ENCODE results near the gene GRIK2.

GRIK2 gene

GRCh38 chr6:101398716-101399615 is 5.5 kb downstream of the GRIK2 start:
- no peak for DNase-seq (ENCODE audit: low read depth)

GRCh38 chr6:101399616-101400162 is 6.2 kb downstream of the GRIK2 start:
- DNase-seq (ENCODE audit: low read depth): no peak
- H3K4me3 ChIP-seq (ENCODE audit: low read depth, low read length): no peak overlapping the region

More at GRCh38 chr6:101398716-101399615, 5.5 kb downstream of the GRIK2 start:
- peak overlapping the region; percentile 15 for H3K4me3 ChIP-seq (ENCODE audit: low read depth, low read length)

- H3K4me3 ChIP-seq (ENCODE audit: low read depth, low read length): no peak overlapping the region
- DNase-seq (ENCODE audit: low read depth): no peak
Observed at GRCh38 chr6:101400326-101401135, 7.0 kb downstream of the GRIK2 start.

- no peak overlapping the region for H3K4me3 ChIP-seq (ENCODE audit: low read depth, low read length)
Observed at GRCh38 chr6:101401171-101401570, 7.7 kb downstream of the GRIK2 start.

GRCh38 chr6:101401792-101402621 is 8.5 kb downstream of the GRIK2 start:
- DNase-seq (ENCODE audit: low read depth): no peak
- no peak overlapping the region for H3K4me3 ChIP-seq (ENCODE audit: low read depth, low read length)

More at GRCh38 chr6:101401171-101401570, 7.7 kb downstream of the GRIK2 start:
- no peak for DNase-seq (ENCODE audit: low read depth)

GRCh38 chr6:101402622-101403031 is 9.1 kb downstream of the GRIK2 start:
- no peak for DNase-seq (ENCODE audit: low read depth)
- H3K4me3 ChIP-seq (ENCODE audit: low read depth, low read length): no peak overlapping the region

GRCh38 chr6:101403216-101403945 is 9.9 kb downstream of the GRIK2 start:
- no peak overlapping the region for H3K4me3 ChIP-seq (ENCODE audit: low read depth, low read length)
- no peak for DNase-seq (ENCODE audit: low read depth)

GRCh38 chr6:101404775-101405174 is 11.3 kb downstream of the GRIK2 start:
- no peak for DNase-seq (ENCODE audit: low read depth)
- no peak overlapping the region for H3K4me3 ChIP-seq (ENCODE audit: low read depth, low read length)

- no peak for DNase-seq (ENCODE audit: low read depth)
- H3K4me3 ChIP-seq (ENCODE audit: low read depth, low read length): no peak overlapping the region
Observed at GRCh38 chr6:101413773-101414172, 20.3 kb downstream of the GRIK2 start.

GRCh38 chr6:101417900-101418299 is 24.4 kb downstream of the GRIK2 start:
- DNase-seq (ENCODE audit: low read depth): no peak
- no peak overlapping the region for H3K4me3 ChIP-seq (ENCODE audit: low read depth, low read length)

- no peak for DNase-seq (ENCODE audit: low read depth)
- H3K4me3 ChIP-seq (ENCODE audit: low read depth, low read length): no peak overlapping the region
Observed at GRCh38 chr6:101422251-101422650, 28.7 kb downstream of the GRIK2 start.

- no peak overlapping the region for H3K4me3 ChIP-seq (ENCODE audit: low read depth, low read length)
- DNase-seq (ENCODE audit: low read depth): no peak
Observed at GRCh38 chr6:101422811-101423210, 29.3 kb downstream of the GRIK2 start.

- DNase-seq (ENCODE audit: low read depth): no peak
- H3K4me3 ChIP-seq (ENCODE audit: low read depth, low read length): no peak overlapping the region
Observed at GRCh38 chr6:101429270-101429669, 35.8 kb downstream of the GRIK2 start.

GRCh38 chr6:101429845-101430244 is 36.3 kb downstream of the GRIK2 start:
- DNase-seq (ENCODE audit: low read depth): no peak
- H3K4me3 ChIP-seq (ENCODE audit: low read depth, low read length): no peak overlapping the region

GRCh38 chr6:101433141-101433540 is 39.6 kb downstream of the GRIK2 start:
- no peak overlapping the region for H3K4me3 ChIP-seq (ENCODE audit: low read depth, low read length)
- DNase-seq (ENCODE audit: low read depth): no peak

GRCh38 chr6:101434601-101435000 is 41.1 kb downstream of the GRIK2 start:
- DNase-seq (ENCODE audit: low read depth): no peak
- H3K4me3 ChIP-seq (ENCODE audit: low read depth, low read length): no peak overlapping the region

- no peak for DNase-seq (ENCODE audit: low read depth)
- H3K4me3 ChIP-seq (ENCODE audit: low read depth, low read length): no peak overlapping the region
Observed at GRCh38 chr6:101435038-101435437, 41.5 kb downstream of the GRIK2 start.

- DNase-seq (ENCODE audit: low read depth): no peak
Observed at GRCh38 chr6:101439790-101440189, 46.3 kb downstream of the GRIK2 start.

GRCh38 chr6:101443315-101443714 is 49.8 kb downstream of the GRIK2 start:
- no peak for DNase-seq (ENCODE audit: low read depth)
- H3K4me3 ChIP-seq (ENCODE audit: low read depth, low read length): no peak overlapping the region

More at GRCh38 chr6:101439790-101440189, 46.3 kb downstream of the GRIK2 start:
- no peak overlapping the region for H3K4me3 ChIP-seq (ENCODE audit: low read depth, low read length)
